ENCODE data around the gene SCGB1D2.
A peak's percentile ranks its signal among the peaks of the same experiment; 100 is the strongest.

The SCGB1D2 gene

GRCh38 chr11:62269654-62270278 lies 27.7 kb downstream of the SCGB1D2 start, which contains the start of gene SCGB2A2:
Gene SCGB2A2 (plus strand): TSS chr11:62270158. CDS start chr11:62270217, 59 bp downstream.
- POLR2A ChIA-PET = no interaction called here
- Histone ChIP-seq H3K36me3 (ENCODE audit: control insufficient read depth in 4 of 4, insufficient read depth in 4 of 4, low read length in 3 of 4) (no peaks in the 10 kb centered on the region), H3K9me3 (ENCODE audit: control extremely low read depth in 1 of 5, control insufficient read depth in 4 of 5, insufficient read depth in 2 of 5, low read depth in 1 of 5, low read length in 4 of 5) (no peaks in the 10 kb centered on the region), H3K27ac (ENCODE audit: insufficient read depth in 1 of 2, low read depth in 1 of 2, low read length in 2 of 2, poor library complexity in 1 of 2, severe bottlenecking in 2 of 2) (no peak within 1 kb of the TSS), H3K4me3 (ENCODE audit: control insufficient read depth in 1 of 7, extremely low read depth in 1 of 7, insufficient read depth in 4 of 7, low read depth in 2 of 7, low read length in 6 of 7) (no peak within 1 kb of the TSS), H3K4me1 (ENCODE audit: control extremely low read depth in 1 of 4, control insufficient read depth in 4 of 4, insufficient read depth in 4 of 4, low read length in 3 of 4) (no peaks in the 10 kb centered on the region), H3K27me3 (replicated peaks in 2 of 5; ENCODE audit: control insufficient read depth in 4 of 5, insufficient read depth in 5 of 5, low read length in 4 of 5) (peaks cover 0 to 9% (median 3%) of the 10 kb centered on the region in 5 experiments)
- WGBS (ENCODE audit: insufficient coverage) = 80% methylated on average over 8 of the region's 10 CpGs
- DNase-seq = peak in 1 of 3 donors; percentile 7
- CTCF ChIA-PET = no interaction called here

GRCh38 chr11:62273284-62273683 lies 31.2 kb downstream of the SCGB1D2 start:
- peaks cover 0 to 5% (median 0%) of the 10 kb centered on the region in 5 experiments for H3K27me3 ChIP-seq (replicated peaks in 2 of 5; ENCODE audit: control insufficient read depth in 4 of 5, insufficient read depth in 5 of 5, low read length in 4 of 5)
- 70% methylated on average over 3 of the region's 5 CpGs for WGBS (ENCODE audit: insufficient coverage)
- ChIA-PET CTCF (interaction anchor here (1.2 kb wide), 1 partner anchor 37 kb away, joined by 4 read pairs; no protein-coding TSS in a partner anchor), POLR2A (no interaction called here)
- H3K27ac ChIP-seq (ENCODE audit: insufficient read depth in 1 of 2, low read depth in 1 of 2, low read length in 2 of 2, poor library complexity in 1 of 2, severe bottlenecking in 2 of 2) = no peak overlapping the region
- H3K4me3 ChIP-seq (ENCODE audit: control insufficient read depth in 1 of 7, extremely low read depth in 1 of 7, insufficient read depth in 4 of 7, low read depth in 2 of 7, low read length in 6 of 7) = no peak overlapping the region
- no peak for DNase-seq
- H3K36me3 ChIP-seq (ENCODE audit: control insufficient read depth in 4 of 4, insufficient read depth in 4 of 4, low read length in 3 of 4) = no peaks in the 10 kb centered on the region
- no peaks in the 10 kb centered on the region for H3K4me1 ChIP-seq (ENCODE audit: control extremely low read depth in 1 of 4, control insufficient read depth in 4 of 4, insufficient read depth in 4 of 4, low read length in 3 of 4)
- no peaks in the 10 kb centered on the region for H3K9me3 ChIP-seq (ENCODE audit: control extremely low read depth in 1 of 5, control insufficient read depth in 4 of 5, insufficient read depth in 2 of 5, low read depth in 1 of 5, low read length in 4 of 5)

- no peaks in the 10 kb centered on the region for H3K36me3 ChIP-seq (ENCODE audit: control insufficient read depth in 4 of 4, insufficient read depth in 4 of 4, low read length in 3 of 4)
- ChIA-PET CTCF (interaction anchor here (0.6 kb wide), 1 partner anchor 37 kb away, joined by 3 read pairs; no protein-coding TSS in a partner anchor), POLR2A (no interaction called here)
- 97% methylated on average over 4 of the region's 7 CpGs for WGBS (ENCODE audit: insufficient coverage)
- peak in 1 of 3 donors; percentile 1 for DNase-seq
- no peak overlapping the region for H3K4me3 ChIP-seq (ENCODE audit: control insufficient read depth in 1 of 7, extremely low read depth in 1 of 7, insufficient read depth in 4 of 7, low read depth in 2 of 7, low read length in 6 of 7)
- peaks cover 0 to 5% (median 0%) of the 10 kb centered on the region in 5 experiments for H3K27me3 ChIP-seq (replicated peaks in 2 of 5; ENCODE audit: control insufficient read depth in 4 of 5, insufficient read depth in 5 of 5, low read length in 4 of 5)
- no peaks in the 10 kb centered on the region for H3K9me3 ChIP-seq (ENCODE audit: control extremely low read depth in 1 of 5, control insufficient read depth in 4 of 5, insufficient read depth in 2 of 5, low read depth in 1 of 5, low read length in 4 of 5)
- H3K27ac ChIP-seq (ENCODE audit: insufficient read depth in 1 of 2, low read depth in 1 of 2, low read length in 2 of 2, poor library complexity in 1 of 2, severe bottlenecking in 2 of 2) = no peak overlapping the region
- no peaks in the 10 kb centered on the region for H3K4me1 ChIP-seq (ENCODE audit: control extremely low read depth in 1 of 4, control insufficient read depth in 4 of 4, insufficient read depth in 4 of 4, low read length in 3 of 4)
Measured at GRCh38 chr11:62273789-62274275, 31.8 kb downstream of the SCGB1D2 start.

GRCh38 chr11:62280452-62280851 lies 38.4 kb downstream of the SCGB1D2 start:
- POLR2A ChIA-PET = no interaction called here
- peaks cover 0 to 2% (median 0%) of the 10 kb centered on the region in 5 experiments for H3K27me3 ChIP-seq (replicated peaks in 2 of 5; ENCODE audit: control insufficient read depth in 4 of 5, insufficient read depth in 5 of 5, low read length in 4 of 5)

More at GRCh38 chr11:62280452-62280851, 38.4 kb downstream of the SCGB1D2 start:
- Histone ChIP-seq H3K4me3 (ENCODE audit: control insufficient read depth in 1 of 7, extremely low read depth in 1 of 7, insufficient read depth in 4 of 7, low read depth in 2 of 7, low read length in 6 of 7) (no peak overlapping the region), H3K9me3 (ENCODE audit: control extremely low read depth in 1 of 5, control insufficient read depth in 4 of 5, insufficient read depth in 2 of 5, low read depth in 1 of 5, low read length in 4 of 5) (no peaks in the 10 kb centered on the region), H3K27ac (ENCODE audit: insufficient read depth in 1 of 2, low read depth in 1 of 2, low read length in 2 of 2, poor library complexity in 1 of 2, severe bottlenecking in 2 of 2) (no peak overlapping the region), H3K36me3 (ENCODE audit: control insufficient read depth in 4 of 4, insufficient read depth in 4 of 4, low read length in 3 of 4) (no peaks in the 10 kb centered on the region), H3K4me1 (ENCODE audit: control extremely low read depth in 1 of 4, control insufficient read depth in 4 of 4, insufficient read depth in 4 of 4, low read length in 3 of 4) (no peaks in the 10 kb centered on the region)
- no peak for DNase-seq
- CTCF ChIA-PET = no interaction called here
